ENCODE measurements around the gene LRBA. TPM values are rescaled to one million over a fixed set of nuclear protein-coding genes. Genes with fewer than 3 reads are reported as not detected.

Gene LRBA
- total and polyA plus RNA-seq, 4 donors, result 11.8 to 149 (median 34.2) TPM

GRCh38 chr4:150323406-150324325 lies 691.4 kb downstream of the LRBA start:
- ATAC-seq (ENCODE audit: insufficient read depth, low FRiP score), result no peak
- no peaks in the 10 kb centered on the region for H3K27me3 ChIP-seq (ENCODE audit: control insufficient read depth in 3 of 3, insufficient read depth in 3 of 3, low read length in 2 of 3)
- peaks cover 0 to 3% (median 1%) of the 10 kb centered on the region in 4 donors for H3K36me3 ChIP-seq (ENCODE audit: control insufficient read depth in 4 of 4, insufficient read depth in 4 of 4, low read length in 4 of 4)
- no peak overlapping the region for H3K9ac ChIP-seq (ENCODE audit: insufficient read depth in 1 of 2, low read length in 2 of 2)
- H3K27ac ChIP-seq (ENCODE audit: low read depth in 1 of 2, low read length in 1 of 2), result no peak overlapping the region
- H3K4me3 ChIP-seq, result no peak overlapping the region
- peaks cover 0 to 15% (median 3%) of the 10 kb centered on the region in 5 donors for H3K4me1 ChIP-seq (ENCODE audit: control insufficient read depth in 5 of 5, insufficient read depth in 5 of 5, low read length in 5 of 5)
- peak; percentile 29 to 60 (median 54) for DNase-seq
- WGBS, 2 donors, result 78 to 79% methylated on average over 7 of the region's 7 CpGs
- no peaks in the 10 kb centered on the region for H3K9me3 ChIP-seq (ENCODE audit: control insufficient read depth in 4 of 4, insufficient read depth in 3 of 4, low read length in 3 of 4)
- TF ChIP-seq CTCF (IDR thresholded peaks at IDR 0.05; ENCODE audit: control extremely low read depth, extremely low read depth), result no peak

GRCh38 chr4:150322646-150323045 lies 692.4 kb downstream of the LRBA start:
- no peak for TF ChIP-seq CTCF (IDR thresholded peaks at IDR 0.05; ENCODE audit: control extremely low read depth, extremely low read depth)
- H3K27me3 ChIP-seq (ENCODE audit: control insufficient read depth in 3 of 3, insufficient read depth in 3 of 3, low read length in 2 of 3), result no peaks in the 10 kb centered on the region
- 95 to 97% methylated on average over 4 of the region's 4 CpGs for WGBS, 2 donors
- no peaks in the 10 kb centered on the region for H3K9me3 ChIP-seq (ENCODE audit: control insufficient read depth in 4 of 4, insufficient read depth in 3 of 4, low read length in 3 of 4)
- H3K4me3 ChIP-seq, result no peak overlapping the region
- H3K9ac ChIP-seq (ENCODE audit: insufficient read depth in 1 of 2, low read length in 2 of 2), result no peak overlapping the region
- no peak for ATAC-seq (ENCODE audit: insufficient read depth, low FRiP score)
- H3K4me1 ChIP-seq (ENCODE audit: control insufficient read depth in 5 of 5, insufficient read depth in 5 of 5, low read length in 5 of 5), result peaks cover 0 to 15% (median 3%) of the 10 kb centered on the region in 5 donors
- no peak for DNase-seq
- H3K36me3 ChIP-seq (ENCODE audit: control insufficient read depth in 4 of 4, insufficient read depth in 4 of 4, low read length in 4 of 4), result peaks cover 0 to 4% (median 1%) of the 10 kb centered on the region in 4 donors
- no peak overlapping the region for H3K27ac ChIP-seq (ENCODE audit: low read depth in 1 of 2, low read length in 1 of 2)

GRCh38 chr4:150321113-150321512 lies 694.0 kb downstream of the LRBA start:
- ATAC-seq (ENCODE audit: insufficient read depth, low FRiP score) (no peak), DNase-seq (no peak)
- H3K36me3 ChIP-seq (ENCODE audit: control insufficient read depth in 4 of 4, insufficient read depth in 4 of 4, low read length in 4 of 4), result peaks cover 0 to 4% (median 1%) of the 10 kb centered on the region in 4 donors
- no peak for TF ChIP-seq CTCF (IDR thresholded peaks at IDR 0.05; ENCODE audit: control extremely low read depth, extremely low read depth)
- H3K4me3 ChIP-seq, result no peak overlapping the region
- no peaks in the 10 kb centered on the region for H3K9me3 ChIP-seq (ENCODE audit: control insufficient read depth in 4 of 4, insufficient read depth in 3 of 4, low read length in 3 of 4)
- H3K4me1 ChIP-seq (ENCODE audit: control insufficient read depth in 5 of 5, insufficient read depth in 5 of 5, low read length in 5 of 5), result peaks cover 0 to 23% (median 3%) of the 10 kb centered on the region in 5 donors
- WGBS, 2 donors, result 83 to 85% methylated on average over 3 of the region's 3 CpGs
- H3K9ac ChIP-seq (ENCODE audit: insufficient read depth in 1 of 2, low read length in 2 of 2), result no peak overlapping the region
- H3K27me3 ChIP-seq (ENCODE audit: control insufficient read depth in 3 of 3, insufficient read depth in 3 of 3, low read length in 2 of 3), result no peaks in the 10 kb centered on the region
- no peak overlapping the region for H3K27ac ChIP-seq (ENCODE audit: low read depth in 1 of 2, low read length in 1 of 2)
